Measurements from ENCODE around the gene MRC1. TPM values are rescaled to one million over a fixed set of nuclear protein-coding genes. Genes with fewer than 3 reads are reported as not detected.

The MRC1 gene
- total and polyA plus RNA-seq, 2 of the 8 experiments (the other 6 are each of a cell fraction or from before 2014, with no cell fraction given): 0.03 to 0.06 TPM

- no peak for TF ChIP-seq SP2 (IDR thresholded peaks at IDR 0.05; ENCODE audit: low read length)
- no peak for TF ChIP-seq BCL11A (IDR thresholded peaks at IDR 0.05; ENCODE audit: low read depth in 2 of 2, low read length in 2 of 2)
- TF ChIP-seq EGR1 (IDR thresholded peaks at IDR 0.05; ENCODE audit: borderline replicate concordance, low read depth, low read length): no peak
These were observed 114.6 kb downstream of the MRC1 start (continued) for GRCh38 chr10:17923728-17924127.
